ENCODE measurements around the gene MAP3K9.
"Not testable (repeated sequence)": the region's sequence is repeated elsewhere in the genome, so short reads cannot be mapped to it uniquely, and the experiment has no call there.

Gene MAP3K9

DNA sequence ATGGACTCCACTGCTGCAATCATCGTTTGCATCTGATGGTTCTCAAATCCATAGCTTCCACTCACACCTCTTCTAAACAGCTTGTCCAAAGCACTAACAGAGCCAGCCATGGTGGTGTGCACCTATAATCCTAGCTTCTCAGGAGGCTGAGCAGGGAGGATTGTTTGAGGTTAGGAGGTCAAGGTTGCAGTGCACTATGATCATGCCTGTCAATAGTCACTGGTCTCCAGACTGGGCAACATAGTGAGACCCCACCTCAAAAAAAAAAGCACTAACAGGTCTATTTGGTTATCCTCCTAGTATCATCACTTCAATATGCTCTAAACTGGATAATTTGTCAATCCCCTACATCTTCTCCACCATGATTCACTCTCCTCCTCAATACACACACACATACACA, 104.4 kb downstream of the MAP3K9 start:
- FAIRE-seq (no peak), DNase-seq (ENCODE audit: extremely low spot score, insufficient read length, low read depth) (no peak)

DNA sequence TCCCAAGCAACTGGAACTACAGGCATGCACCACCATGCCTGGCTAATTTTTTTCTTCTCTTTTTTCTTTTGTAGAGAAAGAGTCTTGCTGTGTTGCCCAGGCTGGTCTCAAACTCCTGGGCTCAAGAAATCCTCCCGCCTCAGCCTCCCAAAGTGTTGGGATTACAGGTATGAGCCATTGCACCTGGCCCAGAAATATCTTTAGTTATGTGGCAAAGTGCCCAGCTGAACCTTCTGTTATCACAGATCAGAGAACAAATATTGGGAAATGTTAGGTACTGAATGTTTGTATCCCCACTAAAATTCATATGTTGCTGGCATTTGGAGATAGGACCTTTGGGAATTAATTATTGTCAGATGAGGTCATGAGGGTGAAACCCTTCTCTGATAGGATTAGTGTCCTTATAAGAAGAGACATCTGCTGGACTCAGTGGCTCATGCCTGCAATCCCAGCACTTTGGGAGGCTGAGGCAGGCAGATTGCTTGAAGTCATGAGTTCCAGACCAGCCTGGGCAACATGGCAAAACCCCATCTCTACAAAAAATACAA, 105.6 kb downstream of the MAP3K9 start:
- not testable (repeated sequence) for DNase-seq (ENCODE audit: extremely low spot score, insufficient read length, low read depth); FAIRE-seq

DNA sequence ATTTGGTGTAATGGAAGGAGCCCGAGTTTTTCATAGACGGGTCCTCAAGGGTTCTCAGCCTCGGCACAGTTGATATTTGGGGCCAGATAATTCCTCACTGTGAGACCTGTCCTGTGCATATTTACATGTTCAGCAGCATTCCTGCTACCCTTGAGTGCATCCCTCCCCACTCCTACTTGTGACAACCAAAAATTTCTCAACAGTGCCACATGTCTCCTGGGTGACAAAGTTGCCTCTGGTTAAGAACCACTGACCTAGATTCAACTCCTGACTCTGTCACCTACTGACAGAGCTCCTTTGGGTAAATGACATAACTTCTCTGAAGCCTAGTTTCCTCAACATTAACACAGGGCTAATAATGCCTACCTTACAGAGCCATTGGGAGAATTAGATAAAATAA, 107.2 kb downstream of the MAP3K9 start:
- no peak for FAIRE-seq
- DNase-seq (ENCODE audit: extremely low spot score, insufficient read length, low read depth), result no peak

DNA sequence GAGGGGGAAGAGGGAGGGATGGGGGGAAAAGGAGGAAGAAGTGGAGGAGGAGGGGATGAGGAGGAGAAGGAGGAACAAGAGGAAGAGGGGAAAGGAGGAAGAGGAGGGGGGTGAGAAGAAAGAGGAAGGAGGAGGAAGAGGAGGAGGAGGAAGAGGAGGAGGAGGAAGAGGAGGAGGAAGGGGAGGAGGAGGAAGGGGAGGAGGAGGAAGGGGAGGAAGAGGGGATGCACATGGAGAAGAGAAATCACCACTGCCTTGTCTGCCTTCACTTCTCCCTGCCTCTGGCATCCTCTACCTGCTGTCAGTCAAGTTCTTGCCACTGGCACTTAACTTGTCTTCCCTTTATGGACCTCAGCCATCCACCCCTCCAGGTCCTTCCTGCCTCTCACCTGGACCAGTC, 107.7 kb downstream of the MAP3K9 start:
- no peak for FAIRE-seq

DNA sequence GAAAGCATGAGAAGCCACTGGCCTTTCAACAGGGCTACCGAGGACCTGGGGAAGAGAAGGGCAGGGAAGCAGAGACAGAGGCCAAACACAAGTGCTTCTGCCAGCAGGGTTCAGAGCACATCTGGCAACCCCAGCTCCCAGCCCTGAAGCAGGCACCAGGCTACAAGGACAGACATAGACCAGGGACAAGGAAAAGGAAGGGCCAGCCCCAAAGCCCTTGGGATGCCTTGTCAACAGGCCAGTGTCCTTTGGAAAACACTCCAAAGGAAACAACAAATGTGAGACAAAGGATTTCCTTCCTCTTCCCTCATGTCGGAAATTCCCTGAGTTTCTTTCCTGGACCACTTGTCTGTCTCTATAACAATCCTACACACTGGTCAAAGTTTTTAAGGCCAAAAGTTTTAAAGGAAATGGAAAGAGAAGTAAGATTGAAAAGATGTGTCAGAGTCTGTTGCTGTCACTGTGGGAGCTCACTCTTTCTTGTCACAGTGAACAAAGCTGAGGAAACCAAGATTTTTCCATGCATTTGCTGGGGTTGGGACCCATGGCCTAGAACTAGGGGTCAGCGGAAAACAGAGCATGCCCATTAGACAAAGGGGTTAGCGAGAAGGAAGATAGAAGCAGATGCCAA, 108.2 kb downstream of the MAP3K9 start:
- FAIRE-seq (no peak), DNase-seq (ENCODE audit: extremely low spot score, insufficient read length, low read depth) (no peak)

More for the DNA sequence above, 107.7 kb downstream of the MAP3K9 start:
- no peak for DNase-seq (ENCODE audit: extremely low spot score, insufficient read length, low read depth)

DNA sequence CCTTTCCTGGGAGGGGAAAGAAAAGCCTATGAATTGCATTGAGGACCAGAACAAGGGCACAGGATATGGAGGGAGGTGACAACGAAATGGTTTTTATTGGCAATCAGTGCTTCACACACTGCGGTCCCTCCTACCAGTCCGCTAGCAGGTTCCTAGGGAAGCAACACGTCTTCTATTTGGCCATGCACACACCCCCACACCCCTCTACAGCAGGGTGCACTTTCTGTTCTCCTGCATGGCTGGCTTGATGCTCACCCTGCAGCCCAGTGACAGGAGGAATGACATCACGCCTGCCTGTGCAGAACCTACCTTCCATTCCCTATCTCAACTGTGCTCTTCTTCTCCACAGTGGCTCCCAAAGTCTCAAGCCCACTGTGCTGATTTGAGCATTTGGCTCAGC, 109.7 kb downstream of the MAP3K9 start:
- FAIRE-seq (no peak), DNase-seq (ENCODE audit: extremely low spot score, insufficient read length, low read depth) (no peak)

DNA sequence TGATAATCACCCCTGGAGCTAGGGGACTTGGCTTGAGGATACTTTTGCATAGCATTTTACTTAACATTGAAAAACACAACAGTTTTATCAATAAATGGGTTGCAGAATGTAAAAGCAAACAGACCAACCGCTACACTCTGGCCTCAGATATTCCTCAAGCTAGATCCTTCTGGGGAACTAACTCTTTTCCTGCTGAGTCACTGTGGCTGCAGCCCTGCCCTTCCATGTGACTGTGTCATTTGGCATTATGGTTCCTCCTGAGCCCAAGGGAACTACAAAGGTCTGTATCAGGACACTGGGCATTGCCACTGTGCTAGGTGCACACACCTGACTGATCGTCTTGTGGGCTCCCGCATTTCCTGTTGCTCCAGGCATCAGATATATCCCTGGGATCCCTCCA, 111.0 kb downstream of the MAP3K9 start:
- DNase-seq (ENCODE audit: extremely low spot score, insufficient read length, low read depth), result no peak

DNA sequence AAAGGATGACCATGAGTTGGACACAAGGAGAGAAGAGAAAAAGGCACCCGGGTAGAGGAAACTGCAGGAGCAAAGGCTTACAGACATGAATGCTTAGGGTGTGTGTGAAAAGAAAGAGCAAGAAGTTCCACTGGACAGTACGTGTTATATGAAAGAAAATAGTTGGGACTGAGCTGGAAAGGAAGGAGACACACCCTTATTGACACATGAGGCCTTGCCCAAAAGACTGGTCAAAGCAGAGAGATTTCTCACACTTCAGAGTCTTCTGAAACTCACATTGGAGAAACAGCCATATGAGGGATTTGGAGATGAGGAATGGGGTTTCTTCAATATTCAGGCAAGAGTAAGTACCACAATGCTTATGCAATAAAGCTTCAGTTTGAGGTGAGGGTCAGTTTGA, 111.6 kb downstream of the MAP3K9 start:
- no peak for DNase-seq (ENCODE audit: extremely low spot score, insufficient read length, low read depth)
- FAIRE-seq, result no peak

More for the DNA sequence above, 111.0 kb downstream of the MAP3K9 start:
- no peak for FAIRE-seq

DNA sequence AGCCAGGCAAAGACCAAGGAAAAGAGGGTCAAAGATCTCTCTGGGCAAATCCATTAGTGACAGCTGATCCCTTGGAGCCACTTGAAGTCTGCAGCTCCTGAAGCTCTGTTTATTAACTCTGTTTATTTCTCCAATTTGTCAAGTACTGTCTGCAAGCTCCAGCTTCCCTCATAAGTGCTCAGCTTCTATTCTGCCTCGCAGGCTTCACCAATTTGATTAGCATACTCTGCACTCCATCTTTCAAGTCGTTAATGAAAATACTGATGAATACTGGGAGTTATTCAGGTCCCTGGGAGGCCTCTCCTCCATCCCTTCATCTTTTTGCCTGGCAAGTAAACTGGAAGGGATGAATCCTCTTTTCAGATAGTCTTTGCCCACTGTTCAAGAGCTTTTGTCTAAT, 113.3 kb downstream of the MAP3K9 start:
- FAIRE-seq, result no peak
- no peak for DNase-seq (ENCODE audit: extremely low spot score, insufficient read length, low read depth)

DNA sequence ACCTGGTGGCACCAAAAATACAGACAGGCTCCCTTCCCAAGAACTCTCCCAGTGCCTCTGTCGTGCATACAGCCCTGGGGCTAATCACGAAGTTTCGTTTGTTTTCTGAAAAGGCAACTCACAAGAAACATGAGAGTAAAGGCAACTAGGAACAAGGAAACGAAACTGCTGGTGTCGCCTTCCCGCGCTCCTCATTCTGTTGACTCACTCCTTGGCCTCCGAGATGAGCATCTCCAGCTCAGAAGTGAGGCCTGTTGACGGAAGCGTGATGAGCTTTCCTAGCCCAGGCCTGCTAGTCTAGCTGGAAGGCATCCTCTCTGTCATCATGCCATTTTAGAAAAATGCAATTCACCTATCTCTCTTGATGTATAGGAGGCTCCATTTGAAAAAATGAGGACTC, 117.1 kb downstream of the MAP3K9 start:
- DNase-seq (ENCODE audit: extremely low spot score, insufficient read length, low read depth) (no peak), FAIRE-seq (no peak)

DNA sequence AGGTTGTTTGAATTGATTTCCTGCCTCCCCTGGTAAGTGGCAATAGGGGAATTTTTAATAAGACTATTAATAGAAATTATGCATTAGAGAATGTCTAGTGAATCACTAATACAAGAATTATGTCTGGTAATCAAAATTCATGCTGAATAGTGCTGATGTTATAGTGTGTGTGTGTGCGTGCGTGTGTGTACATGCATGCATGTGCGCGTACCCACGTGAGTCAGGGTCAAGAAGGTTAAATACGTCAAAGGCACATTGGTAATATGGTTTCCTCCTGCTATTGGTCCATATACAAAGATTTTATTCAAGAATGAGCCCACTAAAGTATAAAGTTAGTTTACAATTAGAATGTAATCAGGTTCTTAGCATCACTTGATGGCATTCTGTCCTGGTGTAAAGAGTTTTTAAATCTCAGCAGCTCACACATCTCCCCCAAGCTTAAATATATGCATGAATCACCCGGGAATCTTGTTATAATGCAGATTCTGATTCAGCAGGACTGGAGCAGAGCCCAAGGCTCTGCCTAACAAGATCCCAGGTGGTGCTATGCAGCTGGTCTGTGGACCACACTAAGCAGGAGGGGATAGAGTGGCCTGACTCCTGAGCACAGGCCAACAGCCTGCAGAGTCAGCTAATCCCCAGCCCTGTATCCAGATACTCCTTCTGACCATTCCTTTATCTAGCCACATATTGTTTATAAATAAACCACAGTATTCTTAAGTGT, 123.7 kb downstream of the MAP3K9 start:
- DNase-seq (ENCODE audit: extremely low spot score, insufficient read length, low read depth), result no peak
- FAIRE-seq, result no peak

DNA sequence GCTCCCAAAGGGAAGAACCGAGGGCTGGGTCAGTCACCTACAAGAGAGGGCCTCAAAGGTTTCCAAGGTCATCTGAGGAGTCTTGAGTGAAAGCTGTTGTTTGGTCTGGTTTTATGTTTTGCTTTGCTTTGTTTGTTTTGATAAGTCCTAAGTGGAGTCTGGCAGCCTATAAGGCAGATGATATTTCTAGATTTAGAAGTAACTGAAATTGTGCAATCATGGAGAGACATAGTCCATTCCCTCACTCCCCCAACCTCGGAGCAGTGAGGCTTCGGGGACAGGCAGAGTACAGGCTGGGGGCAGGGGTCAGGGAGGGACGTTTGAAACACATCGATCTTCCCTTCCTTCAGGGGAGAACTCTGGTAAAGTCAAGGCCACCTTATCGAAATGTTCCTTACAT, 125.3 kb downstream of the MAP3K9 start:
- no peak for FAIRE-seq
- no peak for DNase-seq (ENCODE audit: extremely low spot score, insufficient read length, low read depth)

DNA sequence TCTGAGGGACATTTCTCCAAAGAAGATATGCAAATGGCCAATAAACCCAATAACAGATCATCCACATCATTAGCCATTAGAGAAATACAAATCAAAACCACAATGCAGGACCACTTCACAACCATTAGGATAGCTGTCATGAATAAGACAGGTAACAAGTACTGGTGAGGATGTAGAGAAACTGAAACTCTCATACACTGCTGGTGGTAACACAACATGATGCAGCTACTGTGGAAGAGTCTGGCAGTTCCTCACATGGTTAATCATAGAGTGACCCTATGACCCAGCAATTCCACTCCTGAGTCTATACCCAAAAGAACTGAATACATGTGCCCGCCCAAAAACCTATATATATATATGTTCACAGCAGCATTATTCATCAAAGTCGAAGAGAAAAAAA, 128.6 kb downstream of the MAP3K9 start:
- FAIRE-seq, result peak; percentile 67
- DNase-seq (ENCODE audit: extremely low spot score, insufficient read length, low read depth), result no peak

DNA sequence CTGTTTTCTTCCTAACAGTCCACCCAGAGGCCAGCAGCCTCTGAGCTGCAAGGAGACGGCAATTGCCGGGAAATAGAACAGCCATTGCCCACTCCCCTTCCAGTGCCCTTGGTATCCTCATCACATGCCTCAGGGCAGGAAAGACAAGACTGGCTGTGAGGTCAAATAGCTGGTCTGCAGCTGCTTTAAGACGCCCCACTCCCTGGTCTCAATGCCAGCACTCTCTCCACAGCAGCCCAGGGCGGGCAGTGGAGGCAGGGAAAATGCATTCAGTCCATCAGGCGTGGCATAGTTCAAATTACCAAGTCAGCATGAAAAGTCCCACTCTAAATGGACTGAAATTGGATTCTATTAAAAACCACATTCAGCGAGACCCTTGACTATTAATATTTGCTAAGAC, 132.0 kb downstream of the MAP3K9 start:
- FAIRE-seq (no peak), DNase-seq (ENCODE audit: extremely low spot score, insufficient read length, low read depth) (no peak)

Measured in GM18507 (cell line).